HepG2 (cell line): Measurements from ENCODE around the gene CCDC9B. TPM values are rescaled to one million over a fixed set of nuclear protein-coding genes. Genes with fewer than 3 reads are reported as not detected.

Experiments
- BCL6 ChIP-seq: IDR thresholded peaks from 2 replicates; pipeline ENCODE4 v1.6.1; 2016; ENCODE audit warnings: missing genetic modification reagents, missing compliant biosample characterization
- BHLHE40 ChIP-seq: IDR thresholded peaks from 2 replicates; pipeline ENCODE4 v1.6.1; 2011; ENCODE audit warnings: low read length, improper control_type of control experiment
- CEBPZ ChIP-seq: IDR thresholded peaks from 2 replicates; pipeline ENCODE4 v1.6.1; 2012; ENCODE audit warnings: low read length, improper control_type of control experiment
- FOXC1 ChIP-seq: sonication (generic); formaldehyde crosslinking; IDR thresholded peaks from 2 replicates; pipeline ENCODE4 v1.8.0; 2022; ENCODE audit warnings: mild to moderate bottlenecking, missing genetic modification reagents, borderline replicate concordance
- HDAC2 ChIP-seq: sonication (generic); formaldehyde crosslinking; IDR thresholded peaks from 2 replicates; pipeline ENCODE4 v1.4.0; 2020; ENCODE audit warnings: missing genetic modification reagents
- HIVEP1 ChIP-seq: sonication (generic); formaldehyde crosslinking; IDR thresholded peaks from 2 replicates; pipeline ENCODE4 v1.4.0; 2020; ENCODE audit warnings: mild to moderate bottlenecking, missing genetic modification reagents
- HMGXB4 ChIP-seq, 2 experiments: sonication (generic) in 1 of 2; formaldehyde crosslinking in 1 of 2; IDR thresholded peaks; 2 replicates each; pipeline versions ENCODE4 v1.4.0 to v1.6.1; 2018 to 2020; ENCODE audit warnings: missing genetic modification reagents in 2 of 2, borderline replicate concordance in 1 of 2, low read depth in 1 of 2, mild to moderate bottlenecking in 1 of 2, missing biosample characterization in 1 of 2
- HNRNPL ChIP-seq: fragments of 200-400 bp; formaldehyde crosslinking; IDR thresholded peaks from 2 replicates; pipeline ENCODE4 v1.6.1; 2017; ENCODE audit warnings: mild to moderate bottlenecking, low read depth, low read length
- HOMEZ ChIP-seq: IDR thresholded peaks from 2 replicates; pipeline ENCODE4 v1.6.1; 2016; ENCODE audit warnings: low read depth
- KLF9 ChIP-seq: IDR thresholded peaks from 2 replicates; pipeline ENCODE4 v1.6.1; 2016; ENCODE audit warnings: low read depth
- MAFK ChIP-seq, 2 experiments: IDR thresholded peaks in 1 of 2; conservative IDR thresholded peaks in 1 of 2; 2 replicates each; pipeline ENCODE4 v1.6.1; 2011; ENCODE audit warnings: improper control_type of control experiment in 2 of 2, low read length in 2 of 2
- PHB2 ChIP-seq: fragments of 450-650 bp; IDR thresholded peaks from 2 replicates; pipeline ENCODE4 v1.6.1; 2018; ENCODE audit not compliant: partially characterized antibody
- RELA ChIP-seq: sonication (generic); formaldehyde crosslinking; IDR thresholded peaks from 2 replicates; pipeline ENCODE4 v1.4.0; 2020; ENCODE audit warnings: missing genetic modification reagents
- SP5 ChIP-seq: IDR thresholded peaks from 2 replicates; pipeline ENCODE4 v1.6.1; 2016; ENCODE audit warnings: low read depth, borderline replicate concordance
- ZBTB7A ChIP-seq: sonication (generic); formaldehyde crosslinking; IDR thresholded peaks from 2 replicates; pipeline ENCODE4 v1.8.0; 2022; ENCODE audit warnings: mild to moderate bottlenecking, missing genetic modification reagents
- ZNF232 ChIP-seq: sonication (generic); formaldehyde crosslinking; IDR thresholded peaks from 2 replicates; pipeline ENCODE4 v1.4.0; 2020; ENCODE audit warnings: missing genetic modification reagents, borderline replicate concordance
- ZNF253 ChIP-seq: sonication (generic); formaldehyde crosslinking; IDR thresholded peaks from 2 replicates; pipeline ENCODE4 v1.8.0; 2022; ENCODE audit warnings: mild to moderate bottlenecking, missing genetic modification reagents, borderline replicate concordance
- ZNF296 ChIP-seq: sonication (generic); formaldehyde crosslinking; conservative IDR thresholded peaks from 2 replicates; pipeline ENCODE4 v1.5.0; 2020; ENCODE audit warnings: mild to moderate bottlenecking, missing genetic modification reagents
- ZNF619 ChIP-seq: sonication (generic); formaldehyde crosslinking; IDR thresholded peaks from 2 replicates; pipeline ENCODE4 v1.4.0; 2020; ENCODE audit warnings: mild to moderate bottlenecking, missing genetic modification reagents
- ZNF678 ChIP-seq: sonication (generic); formaldehyde crosslinking; IDR thresholded peaks from 2 replicates; pipeline ENCODE4 v1.4.0; 2020; ENCODE audit warnings: mild to moderate bottlenecking, missing genetic modification reagents
- ZNF770 ChIP-seq: sonication (generic); formaldehyde crosslinking; IDR thresholded peaks from 2 replicates; pipeline ENCODE4 v1.5.0; 2020; ENCODE audit warnings: mild to moderate bottlenecking, missing genetic modification reagents
- polyA plus RNA-seq, 8 experiments: library from polyadenylated mRNA; depleted of rRNA in 3 of 8; stranded (reverse) in 7 of 8; unstranded in 1 of 8; fragments of >200 nt; fragmentation: Illumina TruSeq in 4 of 8; extraction: Trizol in 4 of 8; gene quantifications; 2 replicates each; pipeline versions ENCODE4 v1.2.1 to v1.2.3, GENCODE V29; 2011 to 2016; ENCODE audit warnings: low read depth in 4 of 8, missing spikeins in 1 of 8, mixed read lengths in 1 of 8; ENCODE audit not compliant: insufficient read depth in 1 of 8
- total RNA-seq, 5 experiments: library from RNA; depleted of rRNA; stranded (reverse); fragments of >200 nt; fragmentation: Illumina TruSeq; extraction: Trizol; gene quantifications; 2 replicates each; pipeline ENCODE4 v1.2.3, GENCODE V29; 2016; ENCODE audit warnings: low read depth in 1 of 5

Gene CCDC9B
- total and polyA plus RNA-seq, 2 of the 13 experiments (the other 11 are each of a cell fraction or from before 2014, with no cell fraction given) = 0.98 to 1.6 TPM

GRCh38 chr15:40340740-40341400, at the start of gene CCDC9B (continued):
- TF ChIP-seq ZNF678 (CRISPR knock-in tag) = no peak
- TF ChIP-seq HMGXB4 (CRISPR knock-in tag; IDR thresholded peaks at IDR 0.05; ENCODE audit: borderline replicate concordance in 1 of 2, low read depth in 1 of 2) = peak in 1 of 2 experiments; percentile 32; a peak in 1 of 4 replicates
- TF ChIP-seq ZNF770 = peak; percentile 57; the same call in 1 of the 2 replicates
- 0 out of 2 replicates have a peak, but pooled peaks have one; percentile 47 for TF ChIP-seq HIVEP1 (CRISPR knock-in tag)
- TF ChIP-seq ZNF232 (CRISPR knock-in tag) = peak; percentile 70; the same call in 1 of the 2 replicates
- 0 out of 2 replicates have a peak, but pooled peaks have one; percentile 25 for TF ChIP-seq HOMEZ (CRISPR knock-in tag)
- TF ChIP-seq ZNF253 (CRISPR knock-in tag) = no peak
- no peak for TF ChIP-seq ZNF296 (CRISPR knock-in tag)
- 0 out of 2 replicates have a peak, but pooled peaks have one; percentile 27 for TF ChIP-seq ZNF619 (CRISPR knock-in tag)
- TF ChIP-seq KLF9 (CRISPR knock-in tag) = no peak
- TF ChIP-seq BCL6 = peak; percentile 50; the same call in 1 of the 2 replicates
- peak; percentile 61 for TF ChIP-seq BHLHE40
- TF ChIP-seq RELA = 0 out of 2 replicates have a peak, but pooled peaks have one; percentile 67
- peak; percentile 79 for TF ChIP-seq HNRNPL
- peak; percentile 40; the same call in 1 of the 2 replicates for TF ChIP-seq ZBTB7A
- 0 out of 2 replicates have a peak, but pooled peaks have one; percentile 20 for TF ChIP-seq SP5 (CRISPR knock-in tag)
- TF ChIP-seq PHB2 = no peak
- TF ChIP-seq MAFK (conservative IDR thresholded peaks at IDR 0.05 in 1 of 2, IDR thresholded peaks at IDR 0.05 in 1 of 2; ENCODE audit: low read length in 2 of 2) = no peak
- TF ChIP-seq HDAC2 (CRISPR knock-in tag) = peak; percentile 37; the same call in 1 of the 2 replicates
- no peak for TF ChIP-seq FOXC1 (CRISPR knock-in tag)
- TF ChIP-seq CEBPZ = no peak
